H1 (cell line): ENCODE data around the gene MMD. TPM values are rescaled to one million over a fixed set of nuclear protein-coding genes. Genes with fewer than 3 reads are reported as not detected.

Source experiments
- CHD2 ChIP-seq: IDR thresholded peaks from 2 replicates; pipeline ENCODE4 v1.6.1; 2012; ENCODE audit warnings: low read length, improper control_type of control experiment
- FOSL1 ChIP-seq: IDR thresholded peaks from 2 replicates; pipeline ENCODE4 v1.6.1; 2011; ENCODE audit warnings: mild to moderate bottlenecking, low read depth, low read length, moderate library complexity; ENCODE audit not compliant: insufficient read depth
- MAFK ChIP-seq: IDR thresholded peaks from 2 replicates; pipeline ENCODE4 v1.6.1; 2012; ENCODE audit warnings: low read depth, mild to moderate bottlenecking, improper control_type of control experiment, low read length
- NANOG ChIP-seq: IDR thresholded peaks from 2 replicates; pipeline ENCODE4 v1.6.1; 2011; ENCODE audit warnings: low read length, low read depth, mild to moderate bottlenecking, inconsistent platforms; ENCODE audit not compliant: insufficient read depth, poor library complexity, severe bottlenecking
- NRF1 ChIP-seq: IDR thresholded peaks from 2 replicates; pipeline ENCODE4 v1.6.1; 2011; ENCODE audit warnings: mild to moderate bottlenecking, low read depth, low read length, improper control_type of control experiment
- ZNF274 ChIP-seq: IDR thresholded peaks from 2 replicates; pipeline ENCODE4 v1.7.0; 2012; ENCODE audit warnings: low read length, borderline replicate concordance; ENCODE audit errors: extremely low read depth
- polyA plus RNA-seq, 7 experiments: library from polyadenylated mRNA; depleted of rRNA in 3 of 7; stranded (reverse) in 5 of 7; unstranded in 2 of 7; fragments of >200 nt in 5 of 7; fragments of 200-250 nt in 2 of 7; gene quantifications; 1 replicate in 5 of 7; 2 replicates in 1 of 7; 4 replicates in 1 of 7; pipeline versions ENCODE4 v1.2.1 to v1.2.3, GENCODE V29; 2011 to 2013; ENCODE audit warnings: missing spikeins in 2 of 7, mixed read lengths in 2 of 7
- total RNA-seq: library from RNA; stranded (reverse); fragmentation: NEBNext Ultra II Directional; extraction: Animal tissue kit (Norgen Biotek cat#: 25700); gene quantifications from 2 replicates; pipeline ENCODE4 v1.2.1, GENCODE V29; 2021
- TF ChIP-seq, protein P1 (sequence below), 3 experiments: IDR thresholded peaks; 1 replicate in 2 of 3; 2 replicates in 1 of 3; pipeline versions ENCODE4 v1.5.1 to v1.6.1; 2011; ENCODE audit warnings: low read length in 3 of 3, mild to moderate bottlenecking in 3 of 3, inconsistent platforms in 2 of 3, low read depth in 1 of 3, moderate library complexity in 1 of 3; ENCODE audit not compliant: insufficient read depth in 1 of 3; ENCODE audit errors: control extremely low read depth in 1 of 3

MMD gene
- total and polyA plus RNA-seq, 2 of the 8 experiments (the other 6 are each of a cell fraction or from before 2014, with no cell fraction given): 28.2 to 37.8 TPM

DNA sequence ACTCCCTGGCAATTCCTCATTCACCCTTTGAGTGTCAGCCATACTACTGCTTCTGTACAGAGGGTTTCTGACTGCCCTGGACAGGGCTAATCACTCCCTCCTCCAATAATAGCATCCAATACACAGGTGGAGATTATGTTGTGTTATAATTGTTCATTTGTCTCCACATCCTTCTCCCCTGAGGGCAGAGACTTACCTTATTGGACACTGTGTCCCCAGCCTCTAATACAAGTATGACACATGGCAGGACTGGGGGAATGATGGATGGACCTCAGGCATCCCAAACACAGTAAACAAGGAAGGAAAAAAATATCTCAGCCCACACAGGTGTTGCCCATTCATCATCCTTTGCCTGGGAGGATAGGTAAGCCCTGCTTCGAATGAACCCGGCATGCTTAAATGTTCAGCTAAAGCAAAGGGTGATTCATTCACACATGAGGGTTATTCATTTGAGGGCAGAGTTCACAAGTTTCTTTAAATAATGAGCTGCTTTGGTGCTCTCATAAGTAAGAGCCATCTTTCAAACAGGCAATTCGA is 34.8 kb downstream of the MMD start (continued):
- TF ChIP-seq MAFK: no peak
- TF ChIP-seq NANOG: no peak
- TF ChIP-seq, protein P1, sequence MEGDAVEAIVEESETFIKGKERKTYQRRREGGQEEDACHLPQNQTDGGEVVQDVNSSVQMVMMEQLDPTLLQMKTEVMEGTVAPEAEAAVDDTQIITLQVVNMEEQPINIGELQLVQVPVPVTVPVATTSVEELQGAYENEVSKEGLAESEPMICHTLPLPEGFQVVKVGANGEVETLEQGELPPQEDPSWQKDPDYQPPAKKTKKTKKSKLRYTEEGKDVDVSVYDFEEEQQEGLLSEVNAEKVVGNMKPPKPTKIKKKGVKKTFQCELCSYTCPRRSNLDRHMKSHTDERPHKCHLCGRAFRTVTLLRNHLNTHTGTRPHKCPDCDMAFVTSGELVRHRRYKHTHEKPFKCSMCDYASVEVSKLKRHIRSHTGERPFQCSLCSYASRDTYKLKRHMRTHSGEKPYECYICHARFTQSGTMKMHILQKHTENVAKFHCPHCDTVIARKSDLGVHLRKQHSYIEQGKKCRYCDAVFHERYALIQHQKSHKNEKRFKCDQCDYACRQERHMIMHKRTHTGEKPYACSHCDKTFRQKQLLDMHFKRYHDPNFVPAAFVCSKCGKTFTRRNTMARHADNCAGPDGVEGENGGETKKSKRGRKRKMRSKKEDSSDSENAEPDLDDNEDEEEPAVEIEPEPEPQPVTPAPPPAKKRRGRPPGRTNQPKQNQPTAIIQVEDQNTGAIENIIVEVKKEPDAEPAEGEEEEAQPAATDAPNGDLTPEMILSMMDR (IDR thresholded peaks at IDR 0.05; ENCODE audit: control extremely low read depth in 1 of 3, insufficient read depth in 1 of 3, low read depth in 1 of 3, low read length in 3 of 3): no peak
- TF ChIP-seq ZNF274: no peak
- TF ChIP-seq CHD2: no peak
- no peak for TF ChIP-seq NRF1
- no peak for TF ChIP-seq FOSL1
